ENCODE results near the gene TXNRD3.

- TF ChIP-seq CTCF (IDR thresholded peaks at IDR 0.05; ENCODE audit: borderline replicate concordance, extremely low read depth, low read length, poor library complexity, severe bottlenecking) (no peak), EZH2 (IDR thresholded peaks at IDR 0.05; ENCODE audit: borderline replicate concordance, low read depth, low read length, severe bottlenecking) (no peak)
Observed at GRCh38 chr3:126691765-126692164, 36.8 kb upstream of the TXNRD3 start.
